ENCODE results near the gene DNAI7. TPM values are rescaled to one million over a fixed set of nuclear protein-coding genes. Genes with fewer than 3 reads are reported as not detected.

Gene DNAI7
- total and polyA plus RNA-seq, 4 donors = 0.07 to 0.17 (median 0.14) TPM; not detected in 1

- H3K36me3 ChIP-seq (ENCODE audit: control insufficient read depth in 4 of 4, insufficient read depth in 3 of 4, low read depth in 1 of 4, low read length in 3 of 4) = peaks cover 0 to 3% (median 0%) of the 10 kb centered on the region in 4 donors
- no peaks in the 10 kb centered on the region for H3K9me3 ChIP-seq (ENCODE audit: control insufficient read depth in 4 of 4, low read length in 3 of 4)
- H3K27ac ChIP-seq (ENCODE audit: low read depth in 1 of 2, low read length in 2 of 2) = no peak overlapping the region
- 98% methylated on average over 5 of the region's 5 CpGs for WGBS
- no peak overlapping the region for H3K4me3 ChIP-seq (ENCODE audit: low read depth in 1 of 3, low read length in 3 of 3)
- no peak for DNase-seq (ENCODE audit: low spot score)
- peaks cover 0 to 6% (median 2%) of the 10 kb centered on the region in 4 donors for H3K4me1 ChIP-seq (ENCODE audit: control insufficient read depth in 4 of 4, insufficient read depth in 4 of 4, low read length in 3 of 4)
- no peak for TF ChIP-seq FOXA2 (IDR thresholded peaks at IDR 0.05)
- TF ChIP-seq EGR1 (IDR thresholded peaks at IDR 0.05; ENCODE audit: low read depth in 2 of 2) = no peak
- TF ChIP-seq RXRA (IDR thresholded peaks at IDR 0.05) = no peak
- no peaks in the 10 kb centered on the region for H3K27me3 ChIP-seq (ENCODE audit: control insufficient read depth in 4 of 4, insufficient read depth in 4 of 4, low read length in 3 of 4)
- H3K9ac ChIP-seq (ENCODE audit: low read depth in 1 of 2, low read length in 2 of 2) = no peak overlapping the region
Observed at GRCh38 chr12:25079393-25079792, 115.6 kb downstream of the DNAI7 start.

GRCh38 chr12:25074954-25075353, 120.0 kb downstream of the DNAI7 start:
- H3K9me3 ChIP-seq (ENCODE audit: control insufficient read depth in 4 of 4, low read length in 3 of 4) = no peaks in the 10 kb centered on the region
- no peak overlapping the region for H3K9ac ChIP-seq (ENCODE audit: low read depth in 1 of 2, low read length in 2 of 2)
- H3K4me3 ChIP-seq (ENCODE audit: low read depth in 1 of 3, low read length in 3 of 3) = no peak overlapping the region
- H3K27ac ChIP-seq (ENCODE audit: low read depth in 1 of 2, low read length in 2 of 2) = no peak overlapping the region
- no peak for TF ChIP-seq YY1 (IDR thresholded peaks at IDR 0.05)
- no peak for TF ChIP-seq CTCF (IDR thresholded peaks at IDR 0.05; ENCODE audit: low read depth, low read length, missing input control)
- no peak for TF ChIP-seq HNF4G (IDR thresholded peaks at IDR 0.05)
- TF ChIP-seq RAD21 (IDR thresholded peaks at IDR 0.05) = no peak
- no peak for TF ChIP-seq JUND (IDR thresholded peaks at IDR 0.05)
- no peak for TF ChIP-seq SP1 (IDR thresholded peaks at IDR 0.05)
- DNase-seq (ENCODE audit: low spot score) = no peak
- H3K36me3 ChIP-seq (ENCODE audit: control insufficient read depth in 4 of 4, insufficient read depth in 3 of 4, low read depth in 1 of 4, low read length in 3 of 4) = no peaks in the 10 kb centered on the region
- no peaks in the 10 kb centered on the region for H3K4me1 ChIP-seq (ENCODE audit: control insufficient read depth in 4 of 4, insufficient read depth in 4 of 4, low read length in 3 of 4)
- WGBS = 37% methylated on average over 2 of the region's 2 CpGs
- H3K27me3 ChIP-seq (ENCODE audit: control insufficient read depth in 4 of 4, insufficient read depth in 4 of 4, low read length in 3 of 4) = no peaks in the 10 kb centered on the region

- no peaks in the 10 kb centered on the region for H3K9me3 ChIP-seq (ENCODE audit: control insufficient read depth in 4 of 4, low read length in 3 of 4)
Observed at GRCh38 chr12:25074113-25074512, 120.8 kb downstream of the DNAI7 start.

More at GRCh38 chr12:25074113-25074512, 120.8 kb downstream of the DNAI7 start:
- Histone ChIP-seq H3K9ac (ENCODE audit: low read depth in 1 of 2, low read length in 2 of 2) (no peak overlapping the region), H3K27me3 (ENCODE audit: control insufficient read depth in 4 of 4, insufficient read depth in 4 of 4, low read length in 3 of 4) (no peaks in the 10 kb centered on the region), H3K36me3 (ENCODE audit: control insufficient read depth in 4 of 4, insufficient read depth in 3 of 4, low read depth in 1 of 4, low read length in 3 of 4) (no peaks in the 10 kb centered on the region), H3K4me1 (ENCODE audit: control insufficient read depth in 4 of 4, insufficient read depth in 4 of 4, low read length in 3 of 4) (peaks cover 0 to 2% (median 0%) of the 10 kb centered on the region in 4 donors), H3K27ac (ENCODE audit: low read depth in 1 of 2, low read length in 2 of 2) (no peak overlapping the region), H3K4me3 (ENCODE audit: low read depth in 1 of 3, low read length in 3 of 3) (no peak overlapping the region)
- TF ChIP-seq MAX (IDR thresholded peaks at IDR 0.05) = no peak
- no peak for TF ChIP-seq JUND (IDR thresholded peaks at IDR 0.05)
- TF ChIP-seq TAF1 (conservative IDR thresholded peaks at IDR 0.05) = no peak
- no peak for TF ChIP-seq RAD21 (IDR thresholded peaks at IDR 0.05)
- TF ChIP-seq RXRA (IDR thresholded peaks at IDR 0.05) = no peak
- TF ChIP-seq REST (IDR thresholded peaks at IDR 0.05) = no peak
- no peak for TF ChIP-seq HNF4A (conservative IDR thresholded peaks at IDR 0.05)
- no peak for TF ChIP-seq FOXA1 (IDR thresholded peaks at IDR 0.05)
- no peak for TF ChIP-seq CTCF (IDR thresholded peaks at IDR 0.05; ENCODE audit: low read depth, low read length, missing input control)
- TF ChIP-seq YY1 (IDR thresholded peaks at IDR 0.05) = no peak
- no peak for TF ChIP-seq NR2F2 (IDR thresholded peaks at IDR 0.05)
- no peak for DNase-seq (ENCODE audit: low spot score)
- 67% methylated on average over 3 of the region's 3 CpGs for WGBS

Data from liver (tissue), 9 donors.